OCI-LY3 (cell line): ENCODE data around the gene F10.

Source experiments
- H2AFZ ChIP-seq: fragments of 200-600, 300-600 bp; shearing (Covaris generic); 2 replicates; pipeline ENCODE4 v1.6.0; 2014; ENCODE audit warnings: antibody characterized with exemption, low read depth, low read length
- H3K27ac ChIP-seq: fragments of 200-600, 300-600 bp; sonication (generic); 2 replicates; pipeline ENCODE4 v1.5.1; 2014; ENCODE audit warnings: mild to moderate bottlenecking, low read length, moderate library complexity, mixed read lengths
- H3K27me3 ChIP-seq: fragments of 200-600, 300-600 bp; sonication (generic); 2 replicates; pipeline ENCODE4 v1.6.1; 2014; ENCODE audit warnings: low read depth, low read length, mixed read lengths
- H3K36me3 ChIP-seq: fragments of 200-600, 300-600 bp; sonication (generic); replicated peaks from 2 replicates; pipeline ENCODE3; 2014; ENCODE audit warnings: low read depth, low read length, mixed read lengths
- H3K4me1 ChIP-seq: fragments of 300-600, 200-600 bp; sonication (generic); 2 replicates; pipeline ENCODE4 v1.6.1; 2014; ENCODE audit warnings: low read length, mixed read lengths
- H3K4me2 ChIP-seq: fragments of 200-600, 300-600 bp; sonication (generic); 2 replicates; pipeline ENCODE4 v1.6.1; 2014; ENCODE audit warnings: low read length, mixed read lengths
- H3K4me3 ChIP-seq: fragments of 300-600, 200-600 bp; sonication (generic); 2 replicates; pipeline ENCODE4 v1.5.1; 2014; ENCODE audit warnings: antibody characterized with exemption, mild to moderate bottlenecking, low read length, moderate library complexity
- H3K79me2 ChIP-seq: fragments of 300-600, 200-600 bp; shearing (Covaris generic); 2 replicates; pipeline ENCODE4 v1.6.1; 2014; ENCODE audit warnings: mild to moderate bottlenecking, low read length, mixed read lengths
- H3K9ac ChIP-seq: fragments of 300-600, 200-600 bp; shearing (Covaris generic); 2 replicates; pipeline ENCODE4 v1.6.0; 2014; ENCODE audit warnings: mild to moderate bottlenecking, low read length, moderate library complexity
- H3K9me3 ChIP-seq: fragments of 200-600, 300-600 bp; shearing (Covaris generic); 2 replicates; pipeline ENCODE4 v1.6.1; 2014; ENCODE audit warnings: low read length, mixed read lengths; ENCODE audit not compliant: insufficient read depth
- H4K20me1 ChIP-seq: fragments of 200-600, 300-600 bp; sonication (generic); 2 replicates; pipeline ENCODE4 v1.6.1; 2016; ENCODE audit warnings: low read length, mixed read lengths; ENCODE audit not compliant: insufficient read depth
- EZH2phosphoT487 ChIP-seq: fragments of 200-600 bp; shearing (Covaris generic); IDR thresholded peaks from 2 replicates; pipeline ENCODE4 v1.6.1; 2018; ENCODE audit warnings: antibody characterized with exemption, mixed run types, low read depth
- TF ChIP-seq, protein P1 (sequence below): fragments of 200-600, 300-600 bp; sonication (generic); IDR thresholded peaks from 2 replicates; pipeline ENCODE4 v1.5.1; 2014; ENCODE audit warnings: antibody characterized with exemption, low read length, low read depth

F10 gene

DNA sequence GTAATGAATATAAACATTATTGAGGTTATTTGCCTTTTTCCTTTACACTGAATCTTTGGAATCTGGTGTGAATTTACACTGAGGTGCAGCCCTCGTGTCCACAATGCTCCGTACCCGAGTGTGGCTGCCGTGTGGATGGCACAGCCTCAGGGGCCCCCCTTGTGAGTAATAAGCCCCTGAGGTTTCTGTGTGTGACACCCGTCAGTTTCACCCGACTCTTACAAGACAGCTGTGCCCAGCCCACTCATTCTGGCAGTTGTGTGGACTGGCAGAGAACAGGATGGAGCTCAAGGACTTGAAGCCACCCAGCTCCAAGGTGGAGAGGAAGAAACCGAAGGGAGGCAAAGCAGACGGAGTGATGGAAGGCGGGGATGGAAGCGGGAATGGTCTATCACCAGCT is 43.7 kb downstream of the F10 start:
- Histone ChIP-seq H3K27me3 (peaks cover 3% of the 10 kb centered on the region; the same call in 1 of the 2 replicates), H3K36me3 (peaks cover 16% of the 10 kb centered on the region), H3K79me2 (no peaks in the 10 kb centered on the region)

DNA sequence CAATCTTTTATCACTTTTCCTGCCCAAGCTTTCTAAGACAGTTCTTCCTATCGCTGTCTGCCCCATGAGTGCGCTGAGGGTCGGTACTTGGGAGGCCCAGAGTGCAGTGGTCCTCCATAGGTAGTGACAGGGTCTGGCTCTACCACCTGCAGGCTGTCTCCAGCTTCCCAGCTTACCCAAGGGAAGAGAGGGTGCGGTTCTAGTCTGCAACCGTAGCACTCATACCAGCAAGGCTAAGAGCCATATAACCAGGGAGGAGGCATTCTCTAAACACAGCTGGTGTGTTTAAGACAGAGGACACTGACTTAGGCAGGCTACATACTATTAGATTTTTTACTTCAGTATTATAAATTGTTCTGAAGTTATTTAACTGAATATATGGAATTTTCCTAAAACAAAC is 44.1 kb downstream of the F10 start:
- Histone ChIP-seq H2AFZ (no peak overlapping the region), H3K36me3 (peaks cover 20% of the 10 kb centered on the region), H3K4me1 (peaks cover 6% of the 10 kb centered on the region), H3K4me3 (no peak overlapping the region), H3K27ac (no peak overlapping the region), H3K9ac (no peak overlapping the region), H4K20me1 (no peaks in the 10 kb centered on the region; the same call in 1 of the 2 replicates), H3K9me3 (no peaks in the 10 kb centered on the region), H3K27me3 (no peaks in the 10 kb centered on the region; the same call in 1 of the 2 replicates), H3K79me2 (no peaks in the 10 kb centered on the region), H3K4me2 (no peak overlapping the region)
- TF ChIP-seq, protein P1, sequence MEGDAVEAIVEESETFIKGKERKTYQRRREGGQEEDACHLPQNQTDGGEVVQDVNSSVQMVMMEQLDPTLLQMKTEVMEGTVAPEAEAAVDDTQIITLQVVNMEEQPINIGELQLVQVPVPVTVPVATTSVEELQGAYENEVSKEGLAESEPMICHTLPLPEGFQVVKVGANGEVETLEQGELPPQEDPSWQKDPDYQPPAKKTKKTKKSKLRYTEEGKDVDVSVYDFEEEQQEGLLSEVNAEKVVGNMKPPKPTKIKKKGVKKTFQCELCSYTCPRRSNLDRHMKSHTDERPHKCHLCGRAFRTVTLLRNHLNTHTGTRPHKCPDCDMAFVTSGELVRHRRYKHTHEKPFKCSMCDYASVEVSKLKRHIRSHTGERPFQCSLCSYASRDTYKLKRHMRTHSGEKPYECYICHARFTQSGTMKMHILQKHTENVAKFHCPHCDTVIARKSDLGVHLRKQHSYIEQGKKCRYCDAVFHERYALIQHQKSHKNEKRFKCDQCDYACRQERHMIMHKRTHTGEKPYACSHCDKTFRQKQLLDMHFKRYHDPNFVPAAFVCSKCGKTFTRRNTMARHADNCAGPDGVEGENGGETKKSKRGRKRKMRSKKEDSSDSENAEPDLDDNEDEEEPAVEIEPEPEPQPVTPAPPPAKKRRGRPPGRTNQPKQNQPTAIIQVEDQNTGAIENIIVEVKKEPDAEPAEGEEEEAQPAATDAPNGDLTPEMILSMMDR = no peak

More for the DNA sequence above, 43.7 kb downstream of the F10 start:
- H3K4me2 ChIP-seq = no peak overlapping the region
- H2AFZ ChIP-seq = no peak overlapping the region
- H3K4me1 ChIP-seq = peaks cover 10% of the 10 kb centered on the region
- no peak overlapping the region for H3K4me3 ChIP-seq
- no peaks in the 10 kb centered on the region for H3K9me3 ChIP-seq
- H3K27ac ChIP-seq = no peak overlapping the region
- no peak overlapping the region for H3K9ac ChIP-seq
- H4K20me1 ChIP-seq = no peaks in the 10 kb centered on the region; the same call in 1 of the 2 replicates
- TF ChIP-seq, protein P1 = no peak
- TF ChIP-seq EZH2phosphoT487 = no peak

DNA sequence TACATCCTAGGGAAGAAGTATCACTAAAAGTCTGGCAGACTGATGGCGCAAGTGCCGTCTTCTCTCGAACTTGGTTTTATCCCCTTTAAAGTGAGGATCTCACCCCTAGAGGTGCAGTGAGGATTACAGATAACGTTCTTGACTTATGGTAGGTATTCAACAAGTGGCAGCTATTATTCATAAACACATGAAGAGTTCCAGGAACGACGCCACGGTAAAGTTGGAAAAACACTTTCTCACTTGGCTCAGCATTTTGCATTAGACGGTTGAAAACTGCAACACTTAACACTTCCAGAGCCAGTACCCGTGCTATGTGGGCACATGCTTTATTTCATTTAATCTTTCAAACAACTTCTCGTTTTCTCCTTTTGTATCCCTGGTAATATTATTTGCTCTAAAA is 44.6 kb downstream of the F10 start:
- Histone ChIP-seq H4K20me1 (no peaks in the 10 kb centered on the region; the same call in 1 of the 2 replicates), H2AFZ (no peak overlapping the region), H3K4me2 (no peak overlapping the region), H3K9ac (no peak overlapping the region), H3K27me3 (no peaks in the 10 kb centered on the region; the same call in 1 of the 2 replicates), H3K79me2 (no peaks in the 10 kb centered on the region), H3K9me3 (no peaks in the 10 kb centered on the region), H3K4me3 (no peak overlapping the region), H3K4me1 (peaks cover 6% of the 10 kb centered on the region), H3K36me3 (peaks cover 23% of the 10 kb centered on the region), H3K27ac (no peak overlapping the region)
- TF ChIP-seq, protein P1 = no peak
- no peak for TF ChIP-seq EZH2phosphoT487

DNA sequence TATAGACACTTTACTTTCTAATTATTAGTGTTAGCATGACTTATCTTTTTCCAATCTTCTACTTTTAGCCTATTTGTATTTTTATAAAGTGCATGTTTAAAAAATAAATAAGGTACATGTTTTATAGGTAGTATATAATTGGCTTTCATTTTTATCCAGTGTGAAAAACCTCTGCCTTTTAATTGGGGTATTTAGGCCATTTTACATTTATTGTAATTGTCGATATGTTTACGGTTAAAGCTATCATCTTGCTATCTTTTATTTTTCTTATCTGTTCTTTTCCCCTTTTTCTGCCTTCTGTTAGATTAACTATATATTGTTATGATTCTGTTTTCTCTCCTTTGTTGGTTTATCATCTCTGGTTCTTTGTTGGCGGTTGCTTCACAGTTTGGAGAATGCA is 45.0 kb downstream of the F10 start:
- H3K4me1 ChIP-seq = peaks cover 6% of the 10 kb centered on the region
- no peaks in the 10 kb centered on the region; the same call in 1 of the 2 replicates for H3K27me3 ChIP-seq
- TF ChIP-seq, protein P1 = no peak
- no peak for TF ChIP-seq EZH2phosphoT487
- H3K27ac ChIP-seq = no peak overlapping the region
- no peaks in the 10 kb centered on the region for H3K79me2 ChIP-seq
- H3K4me2 ChIP-seq = no peak overlapping the region
- no peaks in the 10 kb centered on the region; the same call in 1 of the 2 replicates for H4K20me1 ChIP-seq
- no peak overlapping the region for H2AFZ ChIP-seq
- no peaks in the 10 kb centered on the region for H3K9me3 ChIP-seq
- H3K36me3 ChIP-seq = peaks cover 27% of the 10 kb centered on the region
- H3K9ac ChIP-seq = no peak overlapping the region
- H3K4me3 ChIP-seq = no peak overlapping the region
